CD4-positive, alpha-beta T cell treated with Interleukin-2 at 100 ng/mL for 4 hours (primary cell): ENCODE results near the gene VCL.
"Not testable (repeated sequence)": the region's sequence is repeated elsewhere in the genome, so short reads cannot be mapped to it uniquely, and the experiment has no call there.

ENCODE experiments used
- DNase-seq: peaks from one replicate; pipeline ENCODE4 v3.0.0-alpha.2; 2020; ENCODE audit warnings: low spot score

The VCL gene

DNA sequence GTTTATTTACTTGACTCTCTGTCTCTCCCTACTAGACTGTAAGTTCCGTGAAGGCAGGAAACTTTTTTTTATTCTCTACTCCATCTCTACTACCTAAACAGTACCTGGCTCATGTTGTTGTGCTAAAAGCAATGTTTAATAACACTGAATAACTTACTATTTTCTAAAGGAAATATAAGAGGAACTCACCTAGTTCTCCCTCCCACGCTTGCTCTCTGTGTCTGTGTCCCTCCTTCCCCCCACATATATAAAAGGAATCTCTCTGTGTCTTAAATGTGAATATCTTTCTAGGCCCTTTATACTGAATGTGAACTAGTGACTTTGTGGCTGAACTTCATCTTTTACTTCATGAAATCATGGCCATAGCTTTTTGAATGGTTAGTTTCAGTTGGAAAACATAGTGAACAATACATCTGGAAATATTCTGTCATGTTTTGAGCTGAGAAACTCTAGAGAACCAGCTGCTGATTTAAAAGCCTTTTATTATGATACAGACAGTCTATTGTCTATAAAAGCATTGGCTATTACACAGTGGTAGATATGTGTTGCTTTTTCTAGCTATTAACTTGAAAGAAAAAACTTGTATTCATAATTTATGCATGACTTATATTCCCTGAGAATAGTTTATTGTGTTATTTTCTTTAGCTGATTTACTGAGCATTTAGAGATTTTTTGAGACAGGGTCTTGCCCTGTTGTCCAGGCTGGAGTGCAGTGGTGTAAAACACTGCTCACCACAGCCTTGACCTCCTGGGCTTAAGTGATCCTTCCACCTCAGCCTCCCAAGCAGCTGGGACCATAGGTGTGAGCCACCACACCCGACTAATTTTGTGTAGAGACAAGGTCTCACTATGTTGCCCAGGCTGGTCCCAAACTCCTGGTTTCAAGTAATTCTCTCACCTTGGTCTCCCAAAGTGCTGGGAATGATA lies 42.5 kb downstream of the VCL start:
- no peak for DNase-seq

- DNase-seq = no peak
Measured at GRCh38 chr10:74044419-74044818, 46.5 kb downstream of the VCL start.

GRCh38 chr10:74047304-74047703 lies 49.4 kb downstream of the VCL start:
- DNase-seq = no peak

DNA sequence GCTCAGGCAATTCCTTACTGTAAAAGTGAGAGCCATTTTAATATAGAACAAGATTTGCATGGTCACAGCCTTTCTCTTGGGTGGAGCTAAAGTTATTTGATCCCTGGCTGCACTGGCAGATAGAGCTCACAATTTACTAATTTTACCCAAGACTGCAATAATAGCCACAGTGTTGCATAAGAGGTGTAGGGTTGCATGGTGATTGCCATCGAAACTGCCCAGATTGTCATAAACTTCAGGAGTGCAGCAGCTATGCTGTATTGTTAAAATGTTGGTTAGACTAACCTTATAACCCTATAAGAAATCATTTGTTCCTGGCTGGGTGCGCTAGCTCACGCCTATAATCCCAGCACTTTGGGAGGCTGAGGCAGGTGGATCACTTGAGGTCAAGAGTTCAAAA lies 50.0 kb downstream of the VCL start:
- no peak for DNase-seq

GRCh38 chr10:74048433-74048832 lies 50.5 kb downstream of the VCL start:
- DNase-seq = no peak

- DNase-seq = no peak
Measured at GRCh38 chr10:74049955-74050354, 52.0 kb downstream of the VCL start.

GRCh38 chr10:74050653-74051052 lies 52.7 kb downstream of the VCL start:
- no peak for DNase-seq

DNA sequence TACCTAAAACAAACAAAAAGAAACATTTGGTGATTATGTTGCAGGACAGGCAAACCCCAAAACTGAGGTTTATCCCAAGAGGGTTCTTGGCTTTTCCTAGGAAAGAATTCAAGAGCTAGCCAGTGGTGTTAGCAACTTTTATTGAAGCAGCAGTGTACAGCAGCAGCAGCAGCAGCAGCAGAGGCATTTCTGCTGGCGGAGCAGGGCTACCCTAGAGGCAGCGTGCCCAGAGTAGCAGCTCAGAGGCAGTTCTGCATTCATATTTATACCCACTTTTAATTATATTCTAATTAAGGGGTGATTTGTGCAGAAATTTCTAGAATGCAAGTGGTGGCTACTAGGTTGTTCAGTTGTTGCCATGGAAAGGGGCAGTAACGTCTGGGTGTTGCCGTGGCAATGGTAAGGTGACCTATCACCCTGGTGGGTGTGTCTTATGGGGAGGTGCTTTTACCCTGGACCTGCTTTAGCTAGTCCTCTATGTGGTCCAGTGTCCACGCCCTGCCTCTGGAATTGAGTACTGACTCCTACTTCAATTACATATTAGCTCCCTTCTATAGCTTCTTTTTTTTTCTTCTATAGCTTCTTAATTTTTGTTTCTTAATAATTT lies 53.9 kb downstream of the VCL start:
- DNase-seq = no peak

DNA sequence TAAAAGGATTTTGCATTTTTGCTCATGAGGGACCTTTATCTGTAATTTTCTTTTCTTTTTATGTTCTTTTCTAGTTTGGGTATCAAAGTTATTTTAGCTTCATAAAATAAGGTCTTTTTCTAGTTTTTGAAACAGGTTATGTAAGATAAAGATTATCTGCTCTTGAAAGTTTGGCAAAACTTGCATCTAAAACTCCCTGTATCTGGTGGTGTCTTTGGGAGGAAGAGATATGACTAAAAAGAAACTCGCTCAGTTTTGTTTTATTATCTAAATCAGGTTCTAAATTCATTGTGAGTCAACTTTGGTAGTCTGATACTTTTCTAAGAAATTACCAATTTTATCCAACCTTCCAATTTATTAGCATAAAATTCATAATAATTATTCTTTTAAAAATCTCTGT lies 55.1 kb downstream of the VCL start:
- no peak for DNase-seq

DNA sequence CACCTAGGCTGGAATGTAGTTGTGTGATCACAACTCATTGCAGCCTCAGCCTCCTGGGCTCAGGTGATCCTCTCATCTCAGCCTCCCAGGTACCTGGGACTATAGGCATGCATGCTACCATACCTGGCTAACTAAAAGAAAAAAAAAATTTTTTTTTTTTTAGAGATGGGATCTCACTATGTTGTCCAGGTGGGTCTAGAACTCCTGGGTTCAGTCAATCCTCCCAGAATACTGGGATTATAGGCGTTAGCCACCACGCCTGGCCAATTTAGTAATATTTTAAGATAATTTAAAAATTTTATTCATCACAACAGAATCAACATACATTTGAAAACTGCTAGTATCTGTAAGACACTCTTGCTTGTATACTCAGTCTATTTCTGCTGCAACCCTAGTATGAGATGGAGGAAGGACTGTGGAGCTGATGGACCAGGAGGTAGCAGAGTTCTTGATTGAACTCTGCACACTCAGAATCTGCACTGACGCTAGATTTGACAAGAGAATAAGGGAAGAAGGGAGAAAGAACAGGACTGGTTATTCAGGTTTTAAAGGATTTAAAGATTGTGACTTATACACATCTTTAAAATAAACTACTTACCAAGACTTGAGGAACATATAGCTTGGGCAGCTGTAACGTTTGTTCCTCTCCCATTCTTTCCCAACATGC lies 57.6 kb downstream of the VCL start:
- DNase-seq = no peak

GRCh38 chr10:74056050-74056818 lies 58.3 kb downstream of the VCL start:
- peak; percentile 56 for DNase-seq

DNA sequence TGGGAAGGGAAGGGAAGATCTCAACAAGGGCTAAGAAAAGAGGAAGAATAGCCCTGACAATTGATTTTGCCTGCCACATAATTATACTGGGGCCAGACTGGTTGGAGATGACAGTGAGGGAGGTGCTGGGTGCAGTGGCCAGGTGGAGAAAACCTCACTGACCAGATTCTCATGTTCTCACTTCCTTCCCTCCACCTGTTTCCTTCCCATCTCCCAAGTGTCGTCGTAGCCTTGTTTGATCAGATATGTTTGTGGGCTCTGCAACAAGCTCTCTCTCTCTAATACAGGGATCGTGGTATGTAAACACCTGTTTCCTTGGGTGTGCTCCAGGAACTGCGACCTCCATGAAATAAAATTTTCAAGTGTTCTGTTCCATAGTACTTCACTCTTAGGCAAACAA lies 60.2 kb downstream of the VCL start:
- no peak for DNase-seq

DNA sequence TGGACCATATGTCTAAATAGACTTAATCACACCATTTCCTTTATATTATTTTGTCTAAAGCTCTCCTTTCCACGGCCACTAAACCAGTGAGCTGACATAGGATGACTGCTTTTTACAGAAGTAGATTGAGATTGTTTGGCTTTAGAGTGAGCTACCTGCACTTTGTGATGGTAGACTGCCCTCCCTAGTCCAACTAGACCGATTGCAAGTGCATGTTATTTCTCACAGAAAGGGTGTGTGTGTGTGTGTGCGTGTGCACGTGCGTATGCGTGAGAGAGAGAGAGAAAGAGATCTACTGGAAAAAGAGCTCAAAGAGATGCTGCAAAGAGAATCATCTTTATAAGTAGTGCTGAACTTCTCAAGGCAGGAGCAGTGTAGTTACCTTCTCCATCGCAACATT lies 60.7 kb downstream of the VCL start:
- peak; percentile 30 for DNase-seq

DNA sequence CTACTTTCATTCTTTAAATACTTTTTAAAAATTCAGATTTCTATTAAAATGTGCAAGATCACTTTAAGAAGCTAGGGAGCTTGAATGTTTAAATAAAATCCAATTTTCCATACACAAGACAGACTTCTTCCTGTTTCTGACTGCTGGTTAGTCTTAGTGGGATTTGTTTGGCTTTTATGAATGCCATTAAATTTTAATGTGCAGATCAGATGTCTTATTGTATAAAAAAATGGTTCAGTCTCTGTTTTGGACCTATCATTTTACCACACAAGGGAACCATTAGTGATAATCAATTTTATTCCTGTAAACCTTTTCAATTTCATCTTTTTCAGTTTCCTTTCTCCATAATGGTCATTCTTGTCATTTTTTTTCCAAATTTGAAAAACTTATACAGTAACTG lies 63.2 kb downstream of the VCL start:
- DNase-seq = no peak

DNA sequence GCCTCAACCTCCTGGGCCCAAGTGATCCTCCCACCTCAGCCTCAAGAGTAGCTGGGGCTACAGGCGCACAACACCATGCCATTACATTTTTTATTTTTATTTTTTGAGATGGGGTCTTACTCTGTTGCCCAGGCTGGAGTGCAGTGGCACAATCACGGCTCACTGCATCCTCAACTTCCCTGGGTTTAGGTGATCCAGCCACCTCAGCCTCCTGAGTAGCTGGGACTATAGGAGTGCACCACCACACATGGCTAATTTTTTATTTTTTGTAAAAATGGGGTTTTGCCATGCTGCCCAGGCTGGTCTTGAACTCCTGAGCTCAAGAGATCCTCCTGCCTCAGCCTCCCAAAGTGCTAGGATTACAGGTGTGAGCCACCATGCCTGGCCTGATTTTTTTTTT lies 64.1 kb downstream of the VCL start:
- not testable (repeated sequence) for DNase-seq

- no peak for DNase-seq
Measured at GRCh38 chr10:74063256-74063655, 65.3 kb downstream of the VCL start.

GRCh38 chr10:74067373-74068352 lies 69.7 kb downstream of the VCL start:
- DNase-seq = no peak

DNA sequence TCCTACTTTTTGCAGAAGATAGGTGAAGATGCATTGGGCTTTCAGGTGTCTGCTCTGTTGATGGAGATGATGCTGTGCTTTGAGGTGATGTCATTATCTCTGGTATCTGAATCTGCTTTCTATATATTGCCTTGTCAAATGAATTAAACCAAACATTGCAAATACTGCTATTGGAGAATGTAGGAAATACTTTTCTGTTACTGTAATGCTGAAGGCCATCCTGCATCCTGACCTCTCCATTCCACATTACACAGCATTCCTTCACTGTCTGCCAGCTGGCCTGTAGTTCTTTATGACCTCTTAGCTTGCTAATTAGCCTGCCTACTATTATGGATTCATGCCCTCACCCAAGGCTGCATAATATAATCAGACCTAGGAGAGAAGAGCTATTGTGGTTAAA lies 73.2 kb downstream of the VCL start:
- no peak for DNase-seq

- DNase-seq = no peak
Measured at GRCh38 chr10:74072503-74072902, 74.6 kb downstream of the VCL start.

- DNase-seq = no peak
Measured at GRCh38 chr10:74075906-74076305, 78.0 kb downstream of the VCL start.

GRCh38 chr10:74076961-74077360 lies 79.0 kb downstream of the VCL start:
- DNase-seq = no peak
